ENCODE results near the gene SORCS2. TPM values are rescaled to one million over a fixed set of nuclear protein-coding genes. Genes with fewer than 3 reads are reported as not detected.

Gene SORCS2
- total and polyA plus RNA-seq, 12 donors, result 0.67 to 15.5 (median 1.3) TPM

DNA sequence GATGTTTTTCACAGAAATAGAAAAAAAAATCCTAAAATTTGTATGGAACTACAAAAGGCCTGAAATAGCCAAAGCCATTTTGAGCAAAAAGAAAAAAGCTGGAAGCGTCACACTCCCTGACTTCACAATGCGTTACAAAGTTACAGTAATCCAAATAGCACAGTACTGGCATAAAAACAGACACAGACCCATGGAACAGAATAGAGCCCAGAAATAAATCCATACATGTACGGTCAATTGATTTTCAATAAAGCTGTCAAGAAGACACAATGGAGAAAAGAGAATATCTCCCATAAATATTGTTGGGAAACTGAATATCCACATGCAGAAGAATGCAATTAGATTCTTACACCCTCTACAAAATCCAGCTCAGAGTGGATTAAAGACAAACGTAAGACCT, 539.1 kb downstream of the SORCS2 start:
- Histone ChIP-seq H3K27ac (no peak overlapping the region), H3K4me1 (replicated peaks in 1 of 2) (no peaks in the 10 kb centered on the region), H3K27me3 (no peaks in the 10 kb centered on the region), H3K9me3 (replicated peaks in 1 of 3) (no peaks in the 10 kb centered on the region), H3K4me3 (no peak overlapping the region), H3K36me3 (replicated peaks in 1 of 2) (no peaks in the 10 kb centered on the region)
- no peak for DNase-seq
- 78 to 89% (median 82%) methylated on average over 4 of the region's 4 CpGs for WGBS, 4 donors
- intact Hi-C loops (cut with DNase I), result no loop called here
- TF ChIP-seq POLR2A (IDR thresholded peaks at IDR 0.05), result no peak
- TF ChIP-seq, protein P1, sequence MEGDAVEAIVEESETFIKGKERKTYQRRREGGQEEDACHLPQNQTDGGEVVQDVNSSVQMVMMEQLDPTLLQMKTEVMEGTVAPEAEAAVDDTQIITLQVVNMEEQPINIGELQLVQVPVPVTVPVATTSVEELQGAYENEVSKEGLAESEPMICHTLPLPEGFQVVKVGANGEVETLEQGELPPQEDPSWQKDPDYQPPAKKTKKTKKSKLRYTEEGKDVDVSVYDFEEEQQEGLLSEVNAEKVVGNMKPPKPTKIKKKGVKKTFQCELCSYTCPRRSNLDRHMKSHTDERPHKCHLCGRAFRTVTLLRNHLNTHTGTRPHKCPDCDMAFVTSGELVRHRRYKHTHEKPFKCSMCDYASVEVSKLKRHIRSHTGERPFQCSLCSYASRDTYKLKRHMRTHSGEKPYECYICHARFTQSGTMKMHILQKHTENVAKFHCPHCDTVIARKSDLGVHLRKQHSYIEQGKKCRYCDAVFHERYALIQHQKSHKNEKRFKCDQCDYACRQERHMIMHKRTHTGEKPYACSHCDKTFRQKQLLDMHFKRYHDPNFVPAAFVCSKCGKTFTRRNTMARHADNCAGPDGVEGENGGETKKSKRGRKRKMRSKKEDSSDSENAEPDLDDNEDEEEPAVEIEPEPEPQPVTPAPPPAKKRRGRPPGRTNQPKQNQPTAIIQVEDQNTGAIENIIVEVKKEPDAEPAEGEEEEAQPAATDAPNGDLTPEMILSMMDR (IDR thresholded peaks at IDR 0.05), result no peak

DNA sequence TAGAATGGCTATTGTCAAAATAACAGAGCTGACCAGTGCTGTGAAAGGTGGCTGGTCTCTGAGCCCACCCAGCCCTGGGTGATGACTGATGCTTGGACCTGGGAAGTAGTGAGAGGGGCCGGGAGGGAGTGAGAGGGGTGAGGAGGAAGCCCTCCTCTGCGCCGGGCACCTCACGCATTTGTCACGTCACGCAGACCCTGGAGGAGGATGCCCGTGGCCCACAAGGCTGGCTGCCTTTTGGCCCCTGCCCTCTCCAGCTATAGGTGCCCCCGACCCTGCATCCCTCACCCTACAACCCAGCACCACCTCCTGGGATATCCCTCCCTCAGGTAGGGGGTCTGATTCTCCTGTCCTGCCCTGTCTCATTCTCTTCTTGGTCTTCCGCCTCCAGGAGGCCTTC, 539.9 kb downstream of the SORCS2 start:
- 65 to 93% (median 88%) methylated on average over 2 to 9 of the region's 9 CpGs for WGBS, 4 donors
- Histone ChIP-seq H3K4me3 (no peak overlapping the region), H3K36me3 (replicated peaks in 1 of 2) (no peaks in the 10 kb centered on the region), H3K9me3 (replicated peaks in 1 of 3) (no peaks in the 10 kb centered on the region), H3K27ac (no peak overlapping the region), H3K27me3 (no peaks in the 10 kb centered on the region), H3K4me1 (replicated peaks in 1 of 2) (no peaks in the 10 kb centered on the region)
- intact Hi-C loops (cut with DNase I), result no loop called here
- TF ChIP-seq, protein P1 (IDR thresholded peaks at IDR 0.05), result no peak
- no peak for TF ChIP-seq POLR2A (IDR thresholded peaks at IDR 0.05)
- no peak for DNase-seq

DNA sequence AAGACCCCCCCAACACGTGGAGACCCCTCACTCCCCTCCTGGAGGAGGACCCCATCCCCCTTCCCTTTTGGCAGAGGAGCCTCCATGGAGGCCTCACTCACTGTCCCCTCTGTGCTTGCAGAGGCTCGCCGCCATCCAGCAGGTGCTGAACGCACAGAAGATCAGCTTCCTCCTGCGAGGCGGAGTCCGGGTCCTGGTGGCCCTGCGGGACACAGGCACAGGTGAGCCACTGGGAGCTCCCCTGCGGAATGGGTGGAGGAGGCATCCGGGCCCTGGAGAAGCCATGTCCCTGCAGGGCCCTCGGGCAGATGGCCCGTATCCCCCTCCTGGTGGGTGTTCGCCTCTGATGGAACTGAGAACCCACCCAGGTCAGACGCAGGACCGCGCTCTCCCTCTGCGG, 540.9 kb downstream of the SORCS2 start:
- intact Hi-C loops (cut with DNase I), result no loop called here
- TF ChIP-seq POLR2A (IDR thresholded peaks at IDR 0.05), result no peak
- TF ChIP-seq, protein P1 (IDR thresholded peaks at IDR 0.05), result no peak
- no peaks in the 10 kb centered on the region for H3K27me3 ChIP-seq
- H3K4me1 ChIP-seq (replicated peaks in 1 of 2), result no peaks in the 10 kb centered on the region
- H3K36me3 ChIP-seq (replicated peaks in 1 of 2), result no peaks in the 10 kb centered on the region
- 83 to 100% (median 86%) methylated on average over 1 to 17 of the region's 17 CpGs for WGBS, 4 donors
- H3K4me3 ChIP-seq, result no peak overlapping the region
- H3K9me3 ChIP-seq (replicated peaks in 1 of 3), result no peaks in the 10 kb centered on the region
- H3K27ac ChIP-seq, result no peak overlapping the region
- no peak for DNase-seq

DNA sequence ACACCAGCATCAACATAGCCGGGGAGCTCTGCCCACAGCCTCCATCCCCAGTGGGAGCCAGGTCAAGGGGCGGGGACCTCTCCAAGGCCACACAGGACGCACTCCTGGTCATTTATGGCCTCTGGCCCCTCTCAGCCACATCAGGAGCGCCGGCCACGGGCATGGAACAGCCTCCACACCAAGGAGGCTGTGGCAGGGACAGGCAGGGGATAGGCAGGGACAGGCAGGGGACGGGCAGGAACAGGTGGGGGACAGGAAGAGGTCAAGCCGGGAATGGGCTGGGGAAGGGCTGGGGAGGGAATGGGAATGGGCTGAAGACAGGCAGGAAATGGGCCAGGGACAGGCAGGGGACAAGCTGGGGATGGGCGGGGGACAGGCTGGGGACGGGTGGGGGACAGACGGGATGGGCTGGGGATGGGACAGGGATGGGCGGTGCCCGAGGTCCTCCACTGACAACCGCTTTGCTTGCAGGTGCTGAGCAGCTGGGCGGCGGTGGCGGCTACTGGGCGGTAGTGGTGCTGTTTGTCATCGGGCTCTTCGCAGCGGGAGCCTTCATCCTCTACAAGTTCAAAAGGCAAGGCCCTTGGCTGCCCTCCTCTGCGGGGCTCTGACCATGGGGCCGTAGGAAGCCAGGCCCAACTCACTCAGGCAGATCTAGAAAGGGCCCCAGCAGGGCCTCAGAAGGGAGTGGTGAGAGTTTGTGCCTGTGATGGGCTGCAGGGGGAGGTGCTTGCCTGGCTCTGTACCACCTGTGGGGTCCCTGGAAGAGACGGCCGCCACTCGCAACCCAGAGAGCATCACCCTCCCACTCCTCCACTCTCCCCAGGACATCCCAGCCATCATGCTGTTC, 541.7 kb downstream of the SORCS2 start:
- no peaks in the 10 kb centered on the region for H3K9me3 ChIP-seq (replicated peaks in 1 of 3)
- no peaks in the 10 kb centered on the region for H3K27me3 ChIP-seq
- H3K27ac ChIP-seq, result no peak overlapping the region
- H3K4me3 ChIP-seq, result no peak overlapping the region
- no peaks in the 10 kb centered on the region for H3K36me3 ChIP-seq (replicated peaks in 1 of 2)
- no peak for DNase-seq
- intact Hi-C loops (cut with DNase I), result no loop called here
- TF ChIP-seq, protein P1 (IDR thresholded peaks at IDR 0.05), result no peak
- H3K4me1 ChIP-seq (replicated peaks in 1 of 2), result no peaks in the 10 kb centered on the region
- 63 to 73% (median 70%) methylated on average over 15 to 26 of the region's 26 CpGs for WGBS, 4 donors
